NT2/D1 (cell line): ENCODE results near the gene ZMYND11.

Experiments
- DNase-seq: peaks from one replicate; pipeline ENCODE4 v3.0.0-alpha.2; 2011; ENCODE audit warnings: low read depth, low spot score
- H3K27me3 ChIP-seq: 2 replicates; pipeline ENCODE4 v1.6.0; 2011; ENCODE audit warnings: mild to moderate bottlenecking; ENCODE audit not compliant: insufficient read length, insufficient read depth
- H3K36me3 ChIP-seq: 2 replicates; pipeline ENCODE4 v1.6.1; 2011; ENCODE audit warnings: mild to moderate bottlenecking, low read length, mixed read lengths; ENCODE audit not compliant: insufficient read depth, insufficient read length
- H3K4me1 ChIP-seq: 2 replicates; pipeline ENCODE4 v1.5.1; 2011; ENCODE audit not compliant: insufficient read depth, insufficient read length
- H3K4me3 ChIP-seq: 2 replicates; pipeline ENCODE4 v1.5.1; 2011; ENCODE audit warnings: low read depth; ENCODE audit not compliant: insufficient read length
- H3K9ac ChIP-seq: 2 replicates; pipeline ENCODE4 v1.6.0; 2011; ENCODE audit warnings: low read depth; ENCODE audit not compliant: insufficient read length
- H3K9me3 ChIP-seq: 2 replicates; pipeline ENCODE4 v1.5.1; 2011; ENCODE audit warnings: mild to moderate bottlenecking, low read length; ENCODE audit not compliant: insufficient read depth
- SUZ12 ChIP-seq: IDR thresholded peaks from 2 replicates; pipeline ENCODE4 v1.6.1; 2011; ENCODE audit not compliant: insufficient read length, insufficient read depth; ENCODE audit errors: extremely low read depth
- YY1 ChIP-seq: IDR thresholded peaks from 2 replicates; pipeline ENCODE4 v1.6.1; 2011; ENCODE audit not compliant: insufficient read length, insufficient read depth
- ZNF274 ChIP-seq: IDR thresholded peaks from 2 replicates; pipeline ENCODE4 v1.6.1; 2011; ENCODE audit warnings: mild to moderate bottlenecking, low read depth, low read length

ZMYND11 gene

GRCh38 chr10:219731-220472 is 84.6 kb downstream of the ZMYND11 start:
- no peak for DNase-seq
- Histone ChIP-seq H3K9ac (no peak overlapping the region), H3K36me3 (no peaks in the 10 kb centered on the region), H3K9me3 (no peaks in the 10 kb centered on the region), H3K4me1 (no peaks in the 10 kb centered on the region), H3K27me3 (no peaks in the 10 kb centered on the region), H3K4me3 (no peak overlapping the region)
- no peak for TF ChIP-seq SUZ12
- no peak for TF ChIP-seq ZNF274
- TF ChIP-seq YY1 = no peak

GRCh38 chr10:224571-224970 is 89.3 kb downstream of the ZMYND11 start:
- no peaks in the 10 kb centered on the region for H3K9me3 ChIP-seq
- no peak for DNase-seq
- H3K36me3 ChIP-seq = no peaks in the 10 kb centered on the region
- H3K4me1 ChIP-seq = no peaks in the 10 kb centered on the region
- H3K4me3 ChIP-seq = no peak overlapping the region
- H3K9ac ChIP-seq = no peak overlapping the region
- no peaks in the 10 kb centered on the region for H3K27me3 ChIP-seq
- no peak for TF ChIP-seq YY1

- Histone ChIP-seq H3K4me1 (no peaks in the 10 kb centered on the region), H3K4me3 (no peak overlapping the region), H3K27me3 (no peaks in the 10 kb centered on the region), H3K9ac (no peak overlapping the region), H3K9me3 (no peaks in the 10 kb centered on the region), H3K36me3 (no peaks in the 10 kb centered on the region)
- DNase-seq = no peak
- TF ChIP-seq YY1 = no peak
- TF ChIP-seq ZNF274 = no peak
- TF ChIP-seq SUZ12 = no peak
These were observed 90.8 kb downstream of the ZMYND11 start for GRCh38 chr10:226018-226417.

- Histone ChIP-seq H3K9me3 (no peaks in the 10 kb centered on the region), H3K9ac (no peak overlapping the region), H3K4me3 (no peak overlapping the region), H3K36me3 (no peaks in the 10 kb centered on the region), H3K27me3 (no peaks in the 10 kb centered on the region), H3K4me1 (no peaks in the 10 kb centered on the region)
- no peak for DNase-seq
- TF ChIP-seq YY1 (no peak), SUZ12 (no peak), ZNF274 (no peak)
These were observed 91.8 kb downstream of the ZMYND11 start for GRCh38 chr10:227014-227413.

GRCh38 chr10:228366-228765 is 93.1 kb downstream of the ZMYND11 start:
- TF ChIP-seq SUZ12 = no peak
- TF ChIP-seq YY1 = no peak
- TF ChIP-seq ZNF274 = no peak
- Histone ChIP-seq H3K4me1 (no peaks in the 10 kb centered on the region), H3K9ac (no peak overlapping the region), H3K9me3 (no peaks in the 10 kb centered on the region), H3K36me3 (no peaks in the 10 kb centered on the region), H3K27me3 (no peaks in the 10 kb centered on the region), H3K4me3 (no peak overlapping the region)
- DNase-seq = no peak

- DNase-seq = no peak
- no peak overlapping the region for H3K9ac ChIP-seq
- H3K27me3 ChIP-seq = no peaks in the 10 kb centered on the region
- no peak overlapping the region for H3K4me3 ChIP-seq
- no peaks in the 10 kb centered on the region for H3K36me3 ChIP-seq
- H3K4me1 ChIP-seq = no peaks in the 10 kb centered on the region
- no peaks in the 10 kb centered on the region for H3K9me3 ChIP-seq
- TF ChIP-seq SUZ12 (no peak), YY1 (no peak), ZNF274 (no peak)
These were observed 95.5 kb downstream of the ZMYND11 start for GRCh38 chr10:230758-231157.

- Histone ChIP-seq H3K4me1 (no peaks in the 10 kb centered on the region), H3K4me3 (no peak overlapping the region), H3K36me3 (peaks cover 4% of the 10 kb centered on the region), H3K9me3 (no peaks in the 10 kb centered on the region), H3K27me3 (no peaks in the 10 kb centered on the region), H3K9ac (no peak overlapping the region)
- DNase-seq = no peak
- TF ChIP-seq YY1 = no peak
- no peak for TF ChIP-seq SUZ12
- no peak for TF ChIP-seq ZNF274
These were observed 96.8 kb downstream of the ZMYND11 start for GRCh38 chr10:232061-232460.
